Hypothalamus (tissue), 51 donors: Measurements from ENCODE around the gene LIMS2.

Experiments used
- DNase-seq, 51 donors: peaks; one replicate each; lab custom pipeline; 2025; lab: John Stamatoyannopoulos, UW

LIMS2 gene

GRCh38 chr2:127625572-127625951 lies 49.8 kb downstream of the LIMS2 start:
- no peak for DNase-seq

GRCh38 chr2:127624756-127625571 lies 50.4 kb downstream of the LIMS2 start:
- no peak for DNase-seq

- no peak for DNase-seq
Measured at GRCh38 chr2:127624320-127624755, 51.0 kb downstream of the LIMS2 start.

GRCh38 chr2:127623388-127624319 lies 51.7 kb downstream of the LIMS2 start:
- no peak for DNase-seq

- DNase-seq, result no peak
Measured at GRCh38 chr2:127622561-127623387, 52.6 kb downstream of the LIMS2 start.

GRCh38 chr2:127621981-127622431 lies 53.3 kb downstream of the LIMS2 start:
- no peak for DNase-seq

GRCh38 chr2:127620866-127621265 lies 54.5 kb downstream of the LIMS2 start:
- DNase-seq, result no peak

- DNase-seq, result no peak
Measured at GRCh38 chr2:127619877-127620705, 55.2 kb downstream of the LIMS2 start.

- DNase-seq, result no peak
Measured at GRCh38 chr2:127619203-127619590, 56.1 kb downstream of the LIMS2 start.

- DNase-seq, result no peak
Measured at GRCh38 chr2:127618551-127619202, 56.7 kb downstream of the LIMS2 start.

GRCh38 chr2:127615511-127616166 lies 59.7 kb downstream of the LIMS2 start:
- DNase-seq, result no peak

GRCh38 chr2:127614731-127615130 lies 60.6 kb downstream of the LIMS2 start:
- no peak for DNase-seq

- DNase-seq, result no peak
Measured at GRCh38 chr2:127614246-127614645, 61.1 kb downstream of the LIMS2 start.

- DNase-seq, result no peak
Measured at GRCh38 chr2:127612111-127612822, 63.1 kb downstream of the LIMS2 start.

GRCh38 chr2:127611076-127611925 lies 64.0 kb downstream of the LIMS2 start:
- DNase-seq, result no peak

- no peak for DNase-seq
Measured at GRCh38 chr2:127610561-127610960, 64.8 kb downstream of the LIMS2 start.

- DNase-seq, result no peak
Measured at GRCh38 chr2:127609818-127610217, 65.5 kb downstream of the LIMS2 start.
